ENCODE results near the gene PALM2AKAP2.

DNA sequence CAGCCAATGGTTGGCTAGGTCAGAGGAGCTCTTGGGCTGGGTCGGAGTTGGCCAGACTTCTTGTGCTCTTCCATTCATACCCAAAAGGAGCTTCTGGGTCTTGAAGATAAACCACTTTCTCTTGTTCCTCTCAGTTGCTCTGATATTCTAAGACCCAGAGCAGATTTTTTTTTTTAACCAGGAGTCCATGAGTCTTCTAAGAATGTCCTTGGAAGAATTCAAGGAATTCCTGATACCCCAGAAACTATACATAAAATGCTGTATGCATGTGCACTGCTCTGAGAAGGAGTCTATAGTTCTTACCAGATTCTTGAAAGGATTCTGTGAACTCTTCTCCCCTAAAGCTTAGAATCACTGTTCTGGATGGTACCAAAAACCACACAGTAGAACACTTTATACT is 9.9 kb upstream of the PALM2AKAP2 start:
- TF ChIP-seq ZNF687 (IDR thresholded peaks at IDR 0.05) (no peak), NR2C2 (IDR thresholded peaks at IDR 0.05; ENCODE audit: borderline replicate concordance, control insufficient read depth, insufficient read length, low read depth) (no peak), ASH2L (IDR thresholded peaks at IDR 0.05; ENCODE audit: borderline replicate concordance, low read depth) (no peak), ATF3 (IDR thresholded peaks at IDR 0.05; ENCODE audit: borderline replicate concordance, extremely low read depth, low read depth, low read length) (no peak), POLR2A (IDR thresholded peaks at IDR 0.05; ENCODE audit: low read depth, low read length) (no peak), YY1 (IDR thresholded peaks at IDR 0.05; ENCODE audit: low read depth, low read length) (no peak), MEF2A (IDR thresholded peaks at IDR 0.05; ENCODE audit: insufficient read depth, low read depth, low read length) (no peak), POLR2AphosphoS5 (IDR thresholded peaks at IDR 0.05; ENCODE audit: low read length) (no peak), TAF1 (IDR thresholded peaks at IDR 0.05; ENCODE audit: borderline replicate concordance, low read depth, low read length) (no peak), SIN3A (IDR thresholded peaks at IDR 0.05; ENCODE audit: low read depth, low read length) (no peak)
- TF ChIP-seq, protein P1, sequence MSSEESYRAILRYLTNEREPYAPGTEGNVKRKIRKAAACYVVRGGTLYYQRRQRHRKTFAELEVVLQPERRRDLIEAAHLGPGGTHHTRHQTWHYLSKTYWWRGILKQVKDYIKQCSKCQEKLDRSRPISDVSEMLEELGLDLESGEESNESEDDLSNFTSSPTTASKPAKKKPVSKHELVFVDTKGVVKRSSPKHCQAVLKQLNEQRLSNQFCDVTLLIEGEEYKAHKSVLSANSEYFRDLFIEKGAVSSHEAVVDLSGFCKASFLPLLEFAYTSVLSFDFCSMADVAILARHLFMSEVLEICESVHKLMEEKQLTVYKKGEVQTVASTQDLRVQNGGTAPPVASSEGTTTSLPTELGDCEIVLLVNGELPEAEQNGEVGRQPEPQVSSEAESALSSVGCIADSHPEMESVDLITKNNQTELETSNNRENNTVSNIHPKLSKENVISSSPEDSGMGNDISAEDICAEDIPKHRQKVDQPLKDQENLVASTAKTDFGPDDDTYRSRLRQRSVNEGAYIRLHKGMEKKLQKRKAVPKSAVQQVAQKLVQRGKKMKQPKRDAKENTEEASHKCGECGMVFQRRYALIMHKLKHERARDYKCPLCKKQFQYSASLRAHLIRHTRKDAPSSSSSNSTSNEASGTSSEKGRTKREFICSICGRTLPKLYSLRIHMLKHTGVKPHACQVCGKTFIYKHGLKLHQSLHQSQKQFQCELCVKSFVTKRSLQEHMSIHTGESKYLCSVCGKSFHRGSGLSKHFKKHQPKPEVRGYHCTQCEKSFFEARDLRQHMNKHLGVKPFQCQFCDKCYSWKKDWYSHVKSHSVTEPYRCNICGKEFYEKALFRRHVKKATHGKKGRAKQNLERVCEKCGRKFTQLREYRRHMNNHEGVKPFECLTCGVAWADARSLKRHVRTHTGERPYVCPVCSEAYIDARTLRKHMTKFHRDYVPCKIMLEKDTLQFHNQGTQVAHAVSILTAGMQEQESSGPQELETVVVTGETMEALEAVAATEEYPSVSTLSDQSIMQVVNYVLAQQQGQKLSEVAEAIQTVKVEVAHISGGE (CRISPR knock-in tag; IDR thresholded peaks at IDR 0.05): no peak
- TF ChIP-seq, protein P2, sequence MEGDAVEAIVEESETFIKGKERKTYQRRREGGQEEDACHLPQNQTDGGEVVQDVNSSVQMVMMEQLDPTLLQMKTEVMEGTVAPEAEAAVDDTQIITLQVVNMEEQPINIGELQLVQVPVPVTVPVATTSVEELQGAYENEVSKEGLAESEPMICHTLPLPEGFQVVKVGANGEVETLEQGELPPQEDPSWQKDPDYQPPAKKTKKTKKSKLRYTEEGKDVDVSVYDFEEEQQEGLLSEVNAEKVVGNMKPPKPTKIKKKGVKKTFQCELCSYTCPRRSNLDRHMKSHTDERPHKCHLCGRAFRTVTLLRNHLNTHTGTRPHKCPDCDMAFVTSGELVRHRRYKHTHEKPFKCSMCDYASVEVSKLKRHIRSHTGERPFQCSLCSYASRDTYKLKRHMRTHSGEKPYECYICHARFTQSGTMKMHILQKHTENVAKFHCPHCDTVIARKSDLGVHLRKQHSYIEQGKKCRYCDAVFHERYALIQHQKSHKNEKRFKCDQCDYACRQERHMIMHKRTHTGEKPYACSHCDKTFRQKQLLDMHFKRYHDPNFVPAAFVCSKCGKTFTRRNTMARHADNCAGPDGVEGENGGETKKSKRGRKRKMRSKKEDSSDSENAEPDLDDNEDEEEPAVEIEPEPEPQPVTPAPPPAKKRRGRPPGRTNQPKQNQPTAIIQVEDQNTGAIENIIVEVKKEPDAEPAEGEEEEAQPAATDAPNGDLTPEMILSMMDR (IDR thresholded peaks at IDR 0.05 in 2 of 3, conservative IDR thresholded peaks at IDR 0.05 in 1 of 3; ENCODE audit: control insufficient read depth in 2 of 3, extremely low read depth in 1 of 3, insufficient read depth in 1 of 3, low read depth in 3 of 3, low read length in 3 of 3): no peak
